GM10266 (cell line): Measurements from ENCODE around the gene CD70.
"Not testable (repeated sequence)": the region's sequence is repeated elsewhere in the genome, so short reads cannot be mapped to it uniquely, and the experiment has no call there.

Experiments used
- DNase-seq: peaks from one replicate; pipeline ENCODE4 v3.0.0; 2012; ENCODE audit errors: extremely low spot score
- TF ChIP-seq, protein P1 (sequence below): IDR thresholded peaks from 2 replicates; pipeline ENCODE4 v1.5.1; 2012; ENCODE audit warnings: mild to moderate bottlenecking, low read depth; ENCODE audit not compliant: control insufficient read depth, insufficient read depth; ENCODE audit errors: missing control alignments

CD70 gene

DNA sequence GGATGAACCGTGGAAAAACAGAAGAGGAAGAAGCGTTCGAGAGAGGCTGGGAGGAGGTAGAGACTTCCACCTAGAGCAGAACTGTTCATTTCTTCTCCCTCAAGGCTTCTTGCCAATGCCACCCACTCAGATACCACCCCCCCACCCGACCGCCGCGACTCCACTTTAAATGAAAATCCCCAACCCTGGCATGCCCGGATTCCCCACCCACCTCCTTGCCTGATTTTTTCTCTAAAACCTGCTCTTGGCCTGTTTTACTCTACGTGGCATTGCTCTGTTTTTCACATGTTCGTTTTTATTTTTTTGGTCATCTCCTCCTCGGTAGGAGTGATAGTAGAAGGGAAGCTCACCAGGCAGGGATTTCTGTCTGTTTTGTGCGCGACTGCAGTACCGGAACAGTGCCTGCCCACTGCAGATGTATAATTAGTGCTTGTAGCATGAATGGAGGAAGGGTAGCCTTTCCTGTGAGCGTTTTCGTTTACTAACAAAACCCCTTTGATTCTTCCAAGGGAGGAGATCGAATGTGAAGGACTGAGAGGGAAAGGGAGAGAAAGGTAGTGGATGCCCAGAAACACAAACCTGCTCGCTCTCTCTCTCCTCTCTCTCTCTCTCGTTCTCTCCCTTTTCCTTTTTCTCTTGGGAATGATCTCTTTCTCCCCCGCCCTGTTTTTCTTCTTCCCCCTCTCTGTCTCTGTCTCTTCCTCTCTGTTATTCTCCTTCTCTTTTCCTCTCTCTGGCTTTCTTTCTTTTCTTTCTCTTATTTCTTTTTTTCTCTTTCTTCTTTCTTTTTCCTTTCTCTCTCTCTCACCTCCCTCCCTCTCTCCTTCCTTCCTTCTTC is 2.2 kb downstream of the CD70 start:
- no peak for DNase-seq
- TF ChIP-seq, protein P1, sequence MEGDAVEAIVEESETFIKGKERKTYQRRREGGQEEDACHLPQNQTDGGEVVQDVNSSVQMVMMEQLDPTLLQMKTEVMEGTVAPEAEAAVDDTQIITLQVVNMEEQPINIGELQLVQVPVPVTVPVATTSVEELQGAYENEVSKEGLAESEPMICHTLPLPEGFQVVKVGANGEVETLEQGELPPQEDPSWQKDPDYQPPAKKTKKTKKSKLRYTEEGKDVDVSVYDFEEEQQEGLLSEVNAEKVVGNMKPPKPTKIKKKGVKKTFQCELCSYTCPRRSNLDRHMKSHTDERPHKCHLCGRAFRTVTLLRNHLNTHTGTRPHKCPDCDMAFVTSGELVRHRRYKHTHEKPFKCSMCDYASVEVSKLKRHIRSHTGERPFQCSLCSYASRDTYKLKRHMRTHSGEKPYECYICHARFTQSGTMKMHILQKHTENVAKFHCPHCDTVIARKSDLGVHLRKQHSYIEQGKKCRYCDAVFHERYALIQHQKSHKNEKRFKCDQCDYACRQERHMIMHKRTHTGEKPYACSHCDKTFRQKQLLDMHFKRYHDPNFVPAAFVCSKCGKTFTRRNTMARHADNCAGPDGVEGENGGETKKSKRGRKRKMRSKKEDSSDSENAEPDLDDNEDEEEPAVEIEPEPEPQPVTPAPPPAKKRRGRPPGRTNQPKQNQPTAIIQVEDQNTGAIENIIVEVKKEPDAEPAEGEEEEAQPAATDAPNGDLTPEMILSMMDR = no peak

DNA sequence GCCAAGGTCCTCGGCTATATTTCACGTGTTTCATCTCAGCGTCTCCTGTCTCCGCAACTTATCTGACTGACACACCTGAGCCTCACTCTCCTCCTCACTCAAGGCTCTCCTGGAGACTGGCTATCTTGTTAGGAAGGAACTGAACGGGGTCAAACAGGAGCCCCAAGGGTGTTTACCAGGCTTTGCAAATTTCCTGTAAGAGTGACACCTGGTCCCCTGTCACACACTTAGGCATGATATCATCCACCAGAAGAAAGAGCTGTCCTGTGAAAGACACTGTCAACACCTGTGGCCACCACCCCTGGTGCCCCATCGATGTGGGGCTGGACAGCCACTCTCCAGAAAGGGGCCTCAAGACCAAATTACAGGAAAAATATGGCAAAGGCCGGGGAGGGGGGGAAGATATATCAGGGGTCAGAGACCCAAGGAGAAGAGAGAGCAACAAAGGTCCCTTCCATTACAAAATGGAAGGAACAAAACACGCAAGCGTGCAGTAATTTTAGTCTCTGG is 2.9 kb downstream of the CD70 start:
- TF ChIP-seq, protein P1 = no peak
- no peak for DNase-seq

DNA sequence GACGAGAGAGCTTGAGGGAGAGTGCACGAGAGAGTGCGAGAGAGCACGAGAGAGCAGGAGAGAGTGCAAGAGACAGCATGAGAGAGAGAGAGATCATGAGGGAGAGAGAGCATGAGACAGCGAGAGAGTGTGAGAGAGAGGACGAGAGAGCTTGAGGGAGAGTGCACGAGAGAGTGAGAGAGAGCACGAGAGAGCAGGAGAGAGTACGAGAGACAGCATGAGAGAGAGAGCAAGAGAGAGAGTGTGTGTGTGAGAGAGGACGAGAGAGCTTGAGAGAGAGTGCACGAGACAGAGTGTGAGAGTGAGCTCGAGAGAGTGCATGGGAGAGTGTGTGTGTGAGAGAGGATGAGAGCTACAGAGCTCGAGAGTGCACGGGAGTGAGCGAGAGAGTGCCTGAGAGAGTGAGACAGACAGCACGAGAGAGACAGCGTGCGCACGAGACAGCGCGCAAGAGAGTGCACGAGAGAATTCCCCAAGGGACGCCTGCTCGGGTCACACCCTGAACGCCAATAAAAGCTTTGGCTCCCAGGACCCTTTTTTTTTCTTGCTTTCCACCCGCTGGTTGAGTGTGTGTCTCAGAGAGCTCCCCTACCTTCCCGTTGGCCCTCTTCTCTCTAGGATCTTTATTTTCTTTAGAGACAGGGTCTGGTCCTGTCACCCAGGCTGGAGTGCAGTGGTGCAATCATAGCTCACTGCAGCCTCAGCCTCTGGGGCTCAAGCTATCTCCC is 3.7 kb downstream of the CD70 start:
- TF ChIP-seq, protein P1 = no peak
- DNase-seq = no peak

DNA sequence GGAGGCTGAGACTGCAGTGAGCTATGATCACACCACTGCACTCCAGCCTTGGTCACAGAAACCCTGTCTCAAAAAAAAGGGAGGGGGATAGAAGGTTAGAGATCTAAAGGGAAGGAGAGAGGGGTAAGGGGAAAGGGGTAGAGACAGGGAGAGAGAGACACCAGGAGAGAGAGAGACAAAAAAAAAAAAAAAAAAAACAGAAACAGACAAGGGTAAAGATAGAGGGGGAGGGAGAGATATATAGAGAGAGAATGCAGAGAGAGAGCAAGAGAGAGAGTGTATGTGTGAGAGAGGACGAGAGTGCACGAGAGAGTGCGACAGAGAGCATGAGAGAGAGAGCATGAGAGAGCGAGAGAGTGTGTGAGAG is 4.2 kb downstream of the CD70 start:
- no peak for DNase-seq
- TF ChIP-seq, protein P1 = no peak

DNA sequence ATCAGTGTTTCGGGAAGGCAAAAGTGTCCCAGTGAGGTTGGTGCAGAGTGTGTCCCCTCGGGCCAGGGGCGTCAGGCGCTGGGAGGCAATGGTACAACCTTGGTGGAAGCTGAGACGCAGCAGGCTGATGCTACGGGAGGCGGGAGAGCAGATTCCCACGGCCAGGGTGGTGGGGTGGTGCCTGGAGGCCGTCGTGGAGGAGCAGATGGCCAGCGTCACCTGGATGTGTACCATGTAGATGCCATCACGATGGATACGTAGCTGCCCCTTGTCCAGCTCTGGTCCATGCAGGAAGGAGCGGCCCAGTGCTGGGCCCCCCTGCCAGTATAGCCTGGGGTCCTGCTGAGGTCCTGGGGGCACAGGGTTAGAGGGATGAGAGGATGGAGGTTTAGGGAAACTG is 4.9 kb downstream of the CD70 start:
- TF ChIP-seq, protein P1 = no peak
- no peak for DNase-seq

DNA sequence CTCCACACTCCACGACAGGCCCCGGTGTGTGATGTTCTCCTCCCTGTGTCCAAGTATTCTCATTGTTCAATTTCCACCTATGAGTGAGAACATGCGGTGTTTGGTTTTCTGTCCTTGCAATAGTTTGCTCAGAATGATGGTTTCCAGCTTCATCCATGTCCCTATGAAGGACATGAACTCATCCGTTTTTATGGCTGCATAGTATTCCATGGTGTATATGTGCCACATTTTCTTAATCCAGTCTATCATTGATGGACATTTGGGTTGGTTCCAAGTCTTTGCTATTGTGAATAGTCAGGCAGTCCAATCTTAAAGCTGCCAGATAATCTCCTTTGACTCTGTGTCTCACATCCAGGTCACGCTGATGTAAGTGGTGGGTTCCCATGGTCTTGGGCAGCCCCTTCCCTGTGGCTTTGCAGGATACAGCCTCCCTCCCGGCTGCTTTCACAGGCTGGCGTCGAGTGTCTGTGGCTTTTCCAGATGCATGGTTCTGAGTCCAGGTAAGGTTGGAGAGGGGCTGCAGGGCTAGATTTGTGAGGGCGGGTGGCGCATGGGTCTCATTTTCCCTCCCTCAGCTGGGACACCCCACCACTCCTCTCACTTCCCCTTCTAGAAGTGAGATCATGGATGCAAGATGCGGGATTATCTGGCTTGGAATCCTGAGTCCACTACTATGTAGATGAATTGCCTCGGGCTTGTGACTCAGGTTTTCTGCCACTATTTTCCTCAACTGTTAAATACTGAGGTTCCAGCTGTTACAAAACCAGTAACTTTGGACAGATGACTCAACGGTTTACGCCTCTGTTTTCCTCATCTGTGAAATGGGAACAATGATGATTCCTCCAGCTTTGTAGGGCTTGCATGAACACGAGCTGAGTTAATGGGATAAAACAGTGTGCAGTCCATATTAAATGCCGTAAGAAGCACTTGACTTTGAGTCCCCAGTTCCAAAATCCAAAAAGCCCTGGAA is 8.2 kb downstream of the CD70 start:
- DNase-seq = not testable (repeated sequence)

DNA sequence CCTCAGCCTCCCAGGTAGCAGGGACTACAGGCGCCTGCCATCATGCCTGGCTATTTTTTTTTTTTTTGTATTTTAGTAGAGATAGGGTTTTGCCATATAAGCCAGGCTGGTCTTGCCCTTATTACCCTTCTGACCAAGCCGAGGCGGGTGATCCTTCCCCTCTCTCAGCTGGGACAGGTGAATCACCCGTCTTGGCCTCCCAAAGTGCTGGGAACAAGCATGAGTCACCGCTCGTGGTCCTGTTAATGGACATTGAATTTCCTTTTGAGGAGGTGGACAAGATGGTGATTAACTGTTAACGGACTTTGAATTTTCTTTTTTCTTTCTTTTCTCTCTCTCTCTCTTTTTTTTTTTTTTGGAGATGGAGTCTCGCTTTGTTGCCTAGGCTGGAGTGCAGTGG is 10.6 kb downstream of the CD70 start:
- TF ChIP-seq, protein P1 = no peak
- DNase-seq = no peak
